Measurements from ENCODE around the gene PRTG.
"Not testable (repeated sequence)": the region's sequence is repeated elsewhere in the genome, so short reads cannot be mapped to it uniquely, and the experiment has no call there.

The PRTG gene

DNA sequence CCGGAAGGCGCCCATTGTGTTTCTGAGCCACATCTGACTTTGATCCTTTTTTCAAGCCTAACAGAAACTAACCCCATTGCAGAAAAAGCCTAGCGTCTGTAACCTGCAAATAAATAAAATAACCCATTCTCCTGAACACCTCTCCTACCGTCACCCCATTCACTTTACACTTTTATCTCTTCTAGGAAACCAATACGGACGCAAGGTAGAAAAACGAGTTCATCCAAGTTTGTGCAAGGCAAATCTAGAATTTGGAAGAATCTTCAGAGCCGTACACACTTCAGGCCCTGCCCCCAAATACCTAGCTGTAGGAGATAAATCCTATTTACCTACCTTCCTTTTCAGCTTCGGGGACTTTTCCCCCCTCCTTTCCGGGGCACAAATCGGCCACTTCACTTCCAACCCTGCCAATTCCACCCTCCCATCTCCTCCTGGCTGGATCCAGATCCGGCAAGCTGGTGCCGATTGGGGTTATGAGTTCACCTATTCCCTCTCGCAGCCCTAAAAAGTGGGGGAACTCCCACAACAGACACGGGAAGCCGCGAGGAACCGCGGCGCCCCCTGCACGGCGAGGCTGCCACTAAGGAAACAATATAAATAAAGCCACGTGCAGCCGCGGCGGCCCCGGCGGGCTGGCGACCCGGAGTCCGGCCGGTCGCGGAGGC, 987 bp downstream of the PRTG start:
- H3K36me3 ChIP-seq (ENCODE audit: insufficient read depth, low read length): peaks cover 3% of the 10 kb centered on the region; the same call in 1 of the 2 replicates
- under 1% methylated on average over 34 of the region's 34 CpGs for WGBS
- no peak overlapping the region for H3K27ac ChIP-seq (ENCODE audit: low read depth, low read length)
- H3K27me3 ChIP-seq (ENCODE audit: insufficient read depth, low read length): peaks cover 96% of the 10 kb centered on the region
- peak overlapping the region; percentile 83; the same call in 1 of the 2 replicates for H3K9ac ChIP-seq (ENCODE audit: low read depth, low read length)
- H3K9me3 ChIP-seq (ENCODE audit: insufficient read depth, low read depth, low read length): no peaks in the 10 kb centered on the region
- H3K4me3 ChIP-seq (ENCODE audit: low read length): peak overlapping the region; percentile 65
- peaks cover 37% of the 10 kb centered on the region for H3K4me1 ChIP-seq (ENCODE audit: insufficient read depth, low read length)

DNA sequence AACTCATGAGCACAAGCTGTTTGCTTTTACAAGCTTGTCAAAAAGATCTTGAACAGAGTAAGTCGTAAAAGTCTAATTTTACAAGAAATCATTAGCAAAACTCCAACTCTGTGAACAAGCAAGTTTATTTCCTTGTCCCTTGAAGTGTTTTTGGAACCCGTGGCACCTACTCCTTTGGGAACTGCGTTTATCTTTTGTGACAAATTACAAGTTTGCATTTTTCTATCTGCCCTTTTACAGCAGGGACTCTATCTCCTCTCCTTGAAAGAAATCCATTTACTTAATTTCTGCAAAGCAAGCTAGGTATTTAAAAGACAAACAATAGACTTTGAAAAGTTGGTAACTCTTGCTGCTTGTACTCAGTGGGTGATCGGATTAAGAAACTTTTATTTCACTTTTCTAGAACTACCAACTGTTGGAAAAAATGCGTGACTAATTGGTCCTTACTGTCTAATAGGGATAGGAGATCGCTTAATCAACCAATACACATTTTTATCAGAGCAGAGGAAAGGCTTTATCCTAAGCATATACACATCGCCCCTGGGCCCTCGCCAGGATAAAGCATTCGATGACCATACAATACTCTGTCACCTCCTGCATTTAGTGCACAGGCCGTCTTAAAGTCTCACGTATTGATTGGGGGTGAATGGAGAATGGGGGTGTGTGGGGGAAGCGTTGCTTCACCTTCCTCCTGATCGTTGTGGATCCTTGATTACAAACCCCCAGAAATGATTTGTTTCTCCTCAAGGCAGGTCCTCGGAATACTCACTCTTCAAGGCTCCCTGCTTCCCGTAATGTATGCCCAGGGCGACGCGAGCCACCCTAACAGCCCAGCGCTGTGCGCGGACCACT, 1.7 kb downstream of the PRTG start:
- Histone ChIP-seq H3K4me1 (ENCODE audit: insufficient read depth, low read length) (peaks cover 44% of the 10 kb centered on the region), H3K9me3 (ENCODE audit: insufficient read depth, low read depth, low read length) (no peaks in the 10 kb centered on the region)
- WGBS: 4% methylated on average over 18 of the region's 21 CpGs

DNA sequence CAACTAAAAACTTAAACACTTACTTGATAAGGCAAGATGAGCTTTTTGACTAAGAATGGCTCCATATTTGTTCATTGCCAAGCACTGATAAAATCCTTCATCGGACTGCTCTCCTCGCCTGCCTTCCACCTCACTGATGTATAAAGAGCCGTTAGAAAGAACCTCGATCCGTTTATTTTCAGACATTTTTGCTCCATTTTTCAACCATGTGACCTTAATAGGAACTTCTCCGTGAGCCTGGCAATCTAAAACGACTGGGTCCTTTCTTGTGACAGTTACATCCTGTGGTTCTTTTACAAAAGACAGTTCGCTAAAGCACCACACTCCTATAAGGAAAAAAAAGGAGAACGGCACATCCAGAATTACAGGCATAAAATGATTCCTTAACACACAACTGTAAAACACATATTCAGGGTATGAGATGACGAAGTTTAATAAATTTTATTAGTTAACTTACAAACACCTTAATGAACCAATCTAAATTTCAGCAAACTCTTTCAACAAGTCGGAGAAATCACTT, 2.5 kb downstream of the PRTG start:
- H3K9ac ChIP-seq (ENCODE audit: low read depth, low read length): peak overlapping the region; percentile 83; the same call in 1 of the 2 replicates
- no peaks in the 10 kb centered on the region for H3K9me3 ChIP-seq (ENCODE audit: insufficient read depth, low read depth, low read length)
- peak overlapping the region; percentile 65 for H3K4me3 ChIP-seq (ENCODE audit: low read length)
- no peak overlapping the region for H3K27ac ChIP-seq (ENCODE audit: low read depth, low read length)
- H3K4me1 ChIP-seq (ENCODE audit: insufficient read depth, low read length): peaks cover 51% of the 10 kb centered on the region
- peaks cover 10% of the 10 kb centered on the region; the same call in 1 of the 2 replicates for H3K36me3 ChIP-seq (ENCODE audit: insufficient read depth, low read length)
- WGBS: 22% methylated on average over 9 of the region's 11 CpGs
- H3K27me3 ChIP-seq (ENCODE audit: insufficient read depth, low read length): peaks cover 100% of the 10 kb centered on the region

More for the DNA sequence above, 1.7 kb downstream of the PRTG start:
- Histone ChIP-seq H3K27ac (ENCODE audit: low read depth, low read length) (no peak overlapping the region), H3K27me3 (ENCODE audit: insufficient read depth, low read length) (peaks cover 100% of the 10 kb centered on the region), H3K9ac (ENCODE audit: low read depth, low read length) (peak overlapping the region; percentile 83; the same call in 1 of the 2 replicates), H3K4me3 (ENCODE audit: low read length) (peak overlapping the region; percentile 65), H3K36me3 (ENCODE audit: insufficient read depth, low read length) (peaks cover 3% of the 10 kb centered on the region; the same call in 1 of the 2 replicates)

DNA sequence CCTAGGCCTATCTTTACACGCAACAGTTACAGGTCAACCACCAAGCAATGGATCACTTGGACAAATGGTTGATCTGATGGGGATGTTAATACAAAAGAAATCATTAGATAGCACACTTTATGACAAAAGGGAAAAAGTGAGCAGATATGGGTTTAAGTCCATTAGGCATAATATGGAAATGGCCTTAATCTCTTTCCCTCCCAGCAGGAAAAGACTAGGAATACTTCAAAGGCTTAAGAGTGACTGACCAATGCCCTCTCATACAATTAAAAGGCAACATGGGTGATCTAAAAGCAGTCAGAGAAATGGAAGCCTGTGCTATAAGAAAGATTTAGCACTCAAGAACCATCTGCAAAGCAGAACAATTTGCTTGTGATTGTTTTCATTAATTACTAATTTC, 3.3 kb downstream of the PRTG start:
- WGBS: 75% methylated on average over 1 of the region's 1 CpG
- H3K9me3 ChIP-seq (ENCODE audit: insufficient read depth, low read depth, low read length): no peaks in the 10 kb centered on the region
- peaks cover 100% of the 10 kb centered on the region for H3K27me3 ChIP-seq (ENCODE audit: insufficient read depth, low read length)
- H3K36me3 ChIP-seq (ENCODE audit: insufficient read depth, low read length): peaks cover 10% of the 10 kb centered on the region; the same call in 1 of the 2 replicates
- no peak overlapping the region for H3K27ac ChIP-seq (ENCODE audit: low read depth, low read length)
- H3K4me1 ChIP-seq (ENCODE audit: insufficient read depth, low read length): peaks cover 58% of the 10 kb centered on the region
- H3K4me3 ChIP-seq (ENCODE audit: low read length): peak overlapping the region; percentile 65; the same call in 1 of the 2 replicates
- H3K9ac ChIP-seq (ENCODE audit: low read depth, low read length): no peak overlapping the region

DNA sequence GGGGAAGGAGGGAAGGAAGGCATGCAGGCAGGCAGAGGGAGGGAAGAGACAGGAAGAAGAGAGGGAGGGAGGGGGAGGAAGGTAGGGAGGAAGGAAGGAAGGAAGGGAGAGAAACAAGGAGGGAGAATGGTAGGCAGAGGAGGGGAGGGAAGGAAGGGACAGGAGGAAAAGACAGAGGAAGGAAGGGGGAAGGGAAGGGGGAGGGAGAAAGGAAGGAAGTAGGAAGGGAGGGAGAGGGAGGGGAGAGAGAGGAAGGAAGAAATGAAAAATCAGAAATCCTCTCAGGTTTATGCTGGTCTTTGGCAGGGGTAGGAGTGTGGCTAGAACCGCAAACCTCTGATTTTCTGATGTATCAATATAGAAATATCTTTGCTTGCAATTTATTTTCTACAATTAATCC, 4.2 kb downstream of the PRTG start:
- Histone ChIP-seq H3K27ac (ENCODE audit: low read depth, low read length) (no peak overlapping the region), H3K9me3 (ENCODE audit: insufficient read depth, low read depth, low read length) (no peaks in the 10 kb centered on the region), H3K4me3 (ENCODE audit: low read length) (peak overlapping the region; percentile 65; the same call in 1 of the 2 replicates), H3K4me1 (ENCODE audit: insufficient read depth, low read length) (peaks cover 54% of the 10 kb centered on the region), H3K9ac (ENCODE audit: low read depth, low read length) (no peak overlapping the region), H3K36me3 (ENCODE audit: insufficient read depth, low read length) (peaks cover 10% of the 10 kb centered on the region; the same call in 1 of the 2 replicates), H3K27me3 (ENCODE audit: insufficient read depth, low read length) (peaks cover 100% of the 10 kb centered on the region)
- no CpG with 5 or more reads among the region's 1 CpG for WGBS

DNA sequence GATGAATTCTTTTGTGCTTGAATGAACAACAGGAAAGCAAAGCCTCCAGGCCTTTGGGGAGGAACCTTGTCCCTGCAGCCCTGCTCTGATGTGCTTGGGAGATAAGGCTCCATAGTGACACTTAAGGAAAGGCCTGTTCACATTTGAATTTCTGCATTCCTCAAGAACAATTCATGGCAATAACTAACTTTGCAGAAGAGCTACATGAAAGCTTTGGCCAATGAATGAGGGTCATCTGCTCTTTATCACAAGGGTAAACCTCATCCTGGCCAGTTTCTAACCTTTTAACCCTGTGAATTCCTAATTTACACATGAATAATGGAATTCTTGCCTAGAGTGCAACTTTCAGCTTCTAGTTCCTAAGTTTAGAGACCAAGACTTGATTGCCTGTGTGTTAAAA, 5.6 kb downstream of the PRTG start:
- no peak overlapping the region; the same call in 1 of the 2 replicates for H3K4me3 ChIP-seq (ENCODE audit: low read length)
- H3K9me3 ChIP-seq (ENCODE audit: insufficient read depth, low read depth, low read length): no peaks in the 10 kb centered on the region
- H3K36me3 ChIP-seq (ENCODE audit: insufficient read depth, low read length): peaks cover 10% of the 10 kb centered on the region; the same call in 1 of the 2 replicates
- H3K27me3 ChIP-seq (ENCODE audit: insufficient read depth, low read length): peaks cover 97% of the 10 kb centered on the region
- no peak overlapping the region for H3K9ac ChIP-seq (ENCODE audit: low read depth, low read length)
- peaks cover 52% of the 10 kb centered on the region for H3K4me1 ChIP-seq (ENCODE audit: insufficient read depth, low read length)
- no peak overlapping the region for H3K27ac ChIP-seq (ENCODE audit: low read depth, low read length)

DNA sequence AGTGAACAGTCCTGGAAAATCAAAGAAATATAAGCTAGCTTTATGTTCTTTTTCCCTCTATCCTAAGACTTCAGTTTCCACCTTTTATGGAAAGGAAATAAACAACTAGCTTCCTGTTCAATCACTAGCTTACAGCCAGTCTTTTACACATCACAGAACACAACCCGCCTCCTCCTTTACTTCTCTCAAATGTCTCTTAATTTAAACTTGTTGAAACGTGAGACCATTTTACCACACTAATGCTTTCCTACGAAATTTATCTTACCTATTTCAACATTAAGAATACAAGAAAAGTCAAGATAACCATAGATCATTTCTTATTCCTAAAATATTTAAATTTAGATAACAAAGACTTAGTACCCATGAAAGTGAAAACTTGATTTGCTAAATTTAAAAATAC, 6.2 kb downstream of the PRTG start:
- H3K4me3 ChIP-seq (ENCODE audit: low read length): no peak overlapping the region; the same call in 1 of the 2 replicates

DNA sequence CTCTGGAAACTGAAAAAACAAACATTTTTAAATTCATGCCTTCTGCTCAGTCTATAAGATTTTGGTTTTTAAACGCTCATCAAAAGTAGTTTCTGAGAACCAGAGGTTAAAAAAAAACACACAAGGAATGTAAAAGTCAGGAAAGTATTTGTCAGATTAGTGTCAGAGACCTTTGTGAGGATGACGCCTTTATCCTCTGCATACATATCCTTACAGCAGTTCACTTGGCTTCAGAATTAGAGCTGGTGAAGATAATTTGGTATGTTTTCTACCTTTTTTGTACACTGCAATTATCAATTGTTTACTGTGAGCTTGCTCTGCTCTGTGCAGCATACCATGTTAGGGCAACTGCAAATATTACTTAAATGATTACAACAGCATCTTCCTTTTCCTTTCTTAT, 8.3 kb downstream of the PRTG start:
- H3K4me3 ChIP-seq (ENCODE audit: low read length): no peak overlapping the region
- peaks cover 32% of the 10 kb centered on the region; the same call in 1 of the 2 replicates for H3K4me1 ChIP-seq (ENCODE audit: insufficient read depth, low read length)
- no peak overlapping the region for H3K9ac ChIP-seq (ENCODE audit: low read depth, low read length)
- no peak overlapping the region for H3K27ac ChIP-seq (ENCODE audit: low read depth, low read length)
- peaks cover 11% of the 10 kb centered on the region; the same call in 1 of the 2 replicates for H3K36me3 ChIP-seq (ENCODE audit: insufficient read depth, low read length)
- no peaks in the 10 kb centered on the region for H3K9me3 ChIP-seq (ENCODE audit: insufficient read depth, low read depth, low read length)
- WGBS: 71% methylated on average over 1 of the region's 2 CpGs
- peaks cover 77% of the 10 kb centered on the region for H3K27me3 ChIP-seq (ENCODE audit: insufficient read depth, low read length)

More for the DNA sequence above, 6.2 kb downstream of the PRTG start:
- Histone ChIP-seq H3K36me3 (ENCODE audit: insufficient read depth, low read length) (peaks cover 10% of the 10 kb centered on the region; the same call in 1 of the 2 replicates), H3K27ac (ENCODE audit: low read depth, low read length) (no peak overlapping the region), H3K9me3 (ENCODE audit: insufficient read depth, low read depth, low read length) (no peaks in the 10 kb centered on the region), H3K9ac (ENCODE audit: low read depth, low read length) (no peak overlapping the region; the same call in 1 of the 2 replicates), H3K4me1 (ENCODE audit: insufficient read depth, low read length) (peaks cover 49% of the 10 kb centered on the region), H3K27me3 (ENCODE audit: insufficient read depth, low read length) (peaks cover 91% of the 10 kb centered on the region)
- WGBS: 37% methylated on average over 3 of the region's 3 CpGs

DNA sequence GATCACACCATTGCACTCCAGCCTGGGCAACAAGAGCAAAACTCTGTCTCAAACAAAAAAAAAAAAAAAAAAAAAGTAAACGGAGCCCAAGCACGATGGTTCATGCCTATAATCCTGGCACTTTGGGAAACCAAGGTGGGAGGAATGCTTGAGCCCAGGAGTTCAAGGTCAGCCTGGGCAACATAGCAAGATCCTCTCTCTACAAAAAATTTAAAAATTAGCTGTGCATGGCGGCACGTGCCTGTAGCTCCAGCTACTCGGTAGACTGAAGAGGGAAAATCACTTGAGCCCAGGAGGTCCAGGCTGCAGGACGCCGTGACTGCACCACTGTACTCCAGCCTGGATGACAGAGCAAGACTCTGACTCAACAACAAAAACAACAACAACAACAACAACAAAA, 9.5 kb downstream of the PRTG start:
- not testable (repeated sequence) for H3K9ac ChIP-seq (ENCODE audit: low read depth, low read length); H3K9me3 ChIP-seq (ENCODE audit: insufficient read depth, low read depth, low read length); H3K27ac ChIP-seq (ENCODE audit: low read depth, low read length); H3K4me3 ChIP-seq (ENCODE audit: low read length)
- peaks cover 70% of the 10 kb centered on the region for H3K27me3 ChIP-seq (ENCODE audit: insufficient read depth, low read length)
- H3K4me1 ChIP-seq (ENCODE audit: insufficient read depth, low read length): peaks cover 29% of the 10 kb centered on the region; the same call in 1 of the 2 replicates
- peaks cover 14% of the 10 kb centered on the region; the same call in 1 of the 2 replicates for H3K36me3 ChIP-seq (ENCODE audit: insufficient read depth, low read length)
- 92% methylated on average over 7 of the region's 7 CpGs for WGBS

DNA sequence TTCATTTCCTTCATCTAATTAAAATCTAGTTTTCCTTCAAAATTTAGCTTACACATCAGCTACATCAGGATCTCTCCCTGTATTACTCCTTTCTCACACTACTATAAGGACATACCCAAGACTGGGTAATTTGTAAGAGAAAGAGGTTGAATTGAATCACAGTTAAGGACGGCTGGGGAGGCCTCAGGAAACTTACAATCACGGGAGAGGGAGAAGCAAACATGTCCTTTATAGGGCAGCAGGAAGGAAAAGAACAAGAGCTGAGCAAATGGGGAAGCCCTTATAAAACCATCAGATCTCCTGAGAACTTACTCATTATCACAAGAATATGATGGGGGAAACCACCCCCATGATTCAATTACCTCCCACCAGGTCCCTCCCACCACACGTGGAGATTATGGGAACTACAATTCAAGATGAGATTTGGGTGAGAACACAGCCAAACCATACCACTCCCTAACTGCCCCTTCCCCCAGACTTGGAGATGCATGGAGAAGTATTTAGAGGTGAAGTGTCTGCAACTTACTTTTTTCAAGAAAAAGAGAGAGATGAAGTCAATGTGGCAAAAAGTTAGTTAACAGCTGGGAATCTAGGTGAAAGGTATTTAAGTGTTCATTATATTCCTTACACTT, 21.3 kb downstream of the PRTG start:
- peaks cover 35% of the 10 kb centered on the region for H3K4me1 ChIP-seq (ENCODE audit: insufficient read depth, low read length)
- 17% methylated on average over 2 of the region's 3 CpGs for whole genome bisulfite sequencing
- no peak overlapping the region for H3K27ac ChIP-seq (ENCODE audit: low read depth, low read length)
- H3K27me3 ChIP-seq (ENCODE audit: insufficient read depth, low read length): peaks cover 8% of the 10 kb centered on the region
- no peak overlapping the region for H3K4me3 ChIP-seq (ENCODE audit: low read length)
- H3K9me3 ChIP-seq (ENCODE audit: insufficient read depth, low read depth, low read length): no peaks in the 10 kb centered on the region
- peaks cover 3% of the 10 kb centered on the region; the same call in 1 of the 2 replicates for H3K36me3 ChIP-seq (ENCODE audit: insufficient read depth, low read length)
- no peak overlapping the region for H3K9ac ChIP-seq (ENCODE audit: low read depth, low read length)

Measured in HUES64 (cell line).